B cell (primary cell): ENCODE data around the gene CSRP3. TPM values are rescaled to one million over a fixed set of nuclear protein-coding genes. Genes with fewer than 3 reads are reported as not detected.
A peak's percentile ranks its signal among the peaks of the same experiment; 100 is the strongest.

Source experiments
- ATAC-seq: fragments of 200-7000 bp; cut with Tn5 transposase; one replicate; pipeline ENCODE4 v1.10.0; 2021; ENCODE audit warnings: low read depth, mild to moderate bottlenecking, moderate number of reproducible peaks, moderate library complexity
- CTCF ChIA-PET: fragments of 350-600 bp; sonication (Branson Sonifier 250); formaldehyde crosslinking; loops from one replicate; lab custom pipeline; 2021; ENCODE audit warnings: antibody characterized with exemption, inconsistent platforms; lab: Charles Lee
- POLR2A ChIA-PET: fragments of 350-600 bp; sonication (Branson Sonifier 250); formaldehyde crosslinking; loops from one replicate; lab custom pipeline; 2021; ENCODE audit warnings: antibody characterized with exemption; lab: Charles Lee
- DNase-seq: peaks from one replicate; pipeline ENCODE4 v3.0.0; 2013
- H2AFZ ChIP-seq: 2 replicates; pipeline ENCODE4 v1.6.1; 2012; ENCODE audit warnings: mild to moderate bottlenecking, low read depth, low read length; ENCODE audit not compliant: insufficient read depth, poor library complexity, severe bottlenecking
- H3K27ac ChIP-seq, 2 donors: 1 replicate in 1 of 2; 2 replicates in 1 of 2; pipeline ENCODE4 v1.5.1; 2012 to 2013; ENCODE audit warnings: low read length in 2 of 2, mild to moderate bottlenecking in 2 of 2, moderate library complexity in 1 of 2
- H3K27me3 ChIP-seq, 4 experiments: fragments of 200-600 bp in 1 of 4; sonication (generic) in 1 of 4; replicated peaks in 1 of 4; 1 replicate in 2 of 4; 2 replicates in 2 of 4; pipeline versions ENCODE4 v1.6.1 to v1.7.0; 2013 to 2016; ENCODE audit warnings: low read length in 3 of 4, mild to moderate bottlenecking in 2 of 4, mixed read lengths in 1 of 4, moderate library complexity in 1 of 4; ENCODE audit not compliant: insufficient read depth in 4 of 4, control insufficient read depth in 3 of 4; ENCODE audit errors: control extremely low read depth in 1 of 4
- H3K36me3 ChIP-seq, 2 experiments: replicated peaks in 1 of 2; 1 replicate in 1 of 2; 2 replicates in 1 of 2; pipeline versions ENCODE4 v1.6.1 to v1.7.1; 2013; ENCODE audit warnings: low read length in 1 of 2; ENCODE audit not compliant: insufficient read depth in 2 of 2, control insufficient read depth in 1 of 2; ENCODE audit errors: control extremely low read depth in 1 of 2, extremely low read depth in 1 of 2
- H3K4me1 ChIP-seq, 2 donors: fragments of 200-600 bp in 1 of 2; sonication (generic) in 1 of 2; 1 replicate in 1 of 2; 2 replicates in 1 of 2; pipeline versions ENCODE4 v1.5.1 to v1.6.1; 2013 to 2017; ENCODE audit warnings: low read length in 2 of 2; ENCODE audit not compliant: control insufficient read depth in 2 of 2, insufficient read depth in 2 of 2
- H3K4me2 ChIP-seq: replicated peaks from 2 replicates; pipeline ENCODE3; 2012; ENCODE audit warnings: mild to moderate bottlenecking, low read depth, low read length; ENCODE audit not compliant: poor library complexity, severe bottlenecking
- H3K4me3 ChIP-seq, 5 experiments: fragments of 200-600 bp in 1 of 5; sonication (generic) in 1 of 5; 1 replicate in 3 of 5; 2 replicates in 2 of 5; pipeline versions ENCODE4 v1.5.1 to v1.7.0; 2011 to 2016; ENCODE audit warnings: low read length in 4 of 5, mild to moderate bottlenecking in 4 of 5, low read depth in 2 of 5, control low read depth in 1 of 5, moderate library complexity in 1 of 5; ENCODE audit not compliant: insufficient read depth in 1 of 5; ENCODE audit errors: control extremely low read depth in 1 of 5, extremely low read depth in 1 of 5
- H3K79me2 ChIP-seq: fragments of 200-600 bp; sonication (generic); one replicate; pipeline ENCODE4 v1.6.0; 2016; ENCODE audit warnings: low read length; ENCODE audit not compliant: control insufficient read depth, insufficient read depth
- H3K9ac ChIP-seq: fragments of 200-600 bp; sonication (generic); 2 replicates; pipeline ENCODE4 v1.6.1; 2017; ENCODE audit warnings: mild to moderate bottlenecking, low read length, moderate library complexity
- H3K9me3 ChIP-seq, 3 donors: one replicate each; pipeline versions ENCODE4 v1.6.1 to v1.7.1; 2013; ENCODE audit warnings: low read length in 2 of 3; ENCODE audit not compliant: control insufficient read depth in 2 of 3, insufficient read depth in 1 of 3; ENCODE audit errors: control extremely low read depth in 1 of 3
- H4K20me1 ChIP-seq: 2 replicates; pipeline ENCODE4 v1.6.0; 2012; ENCODE audit warnings: mild to moderate bottlenecking, low read length; ENCODE audit not compliant: insufficient read depth, control insufficient read depth, poor library complexity, severe bottlenecking
- H3K27ac Mint-ChIP-seq: one replicate; pipeline ENCODE4 v1.8.0; 2021; ENCODE audit warnings: mixed read lengths
- H3K27me3 Mint-ChIP-seq: one replicate; pipeline ENCODE4 v1.8.0; 2021; ENCODE audit warnings: mixed read lengths
- H3K4me1 Mint-ChIP-seq: one replicate; pipeline ENCODE4 v1.8.0; 2021; ENCODE audit warnings: mixed read lengths
- H3K4me3 Mint-ChIP-seq: one replicate; pipeline ENCODE4 v1.8.0; 2021; ENCODE audit warnings: mixed read lengths
- H3K9me3 Mint-ChIP-seq: one replicate; pipeline ENCODE4 v1.8.0; 2022; ENCODE audit warnings: mixed read lengths; ENCODE audit not compliant: insufficient read depth
- EZH2 ChIP-seq: IDR thresholded peaks from 2 replicates; pipeline ENCODE4 v1.6.1; 2012; ENCODE audit warnings: borderline replicate concordance, low read depth, mild to moderate bottlenecking, moderate library complexity, low read length; ENCODE audit not compliant: insufficient read depth, poor library complexity, severe bottlenecking
- WGBS: methylation state at CpG from one replicate; pipeline ENCODE4 v1.1.5; 2013; ENCODE audit warnings: missing lambda C conversion rate; ENCODE audit not compliant: insufficient coverage; 5-methylcytosine and 5-hydroxymethylcytosine counted together
- intact Hi-C: fragments of 100-400 bp; cut with micrococcal nuclease; formaldehyde crosslinking; loops from one replicate; pipeline ENCODE4 v1.10.0; 2022
- polyA plus RNA-seq: library from polyadenylated mRNA; depleted of rRNA; stranded (reverse); fragments of >200 nt; gene quantifications from 2 replicates; pipeline ENCODE4 v1.2.3, GENCODE V29; 2012
- total RNA-seq, 2 donors: library from RNA; stranded (reverse); fragments of 120-200 nt in 1 of 2; gene quantifications; 1 replicate in 1 of 2; 2 replicates in 1 of 2; pipeline versions ENCODE4 v1.2.3 to v1.2.4, GENCODE V29; 2013 to 2022
- TF ChIP-seq, protein P1 (sequence below): fragments of 200-600 bp; IDR thresholded peaks from one replicate; pipeline ENCODE4 v1.8.0; 2022; ENCODE audit warnings: antibody characterized with exemption, mild to moderate bottlenecking

Gene CSRP3
- total and polyA plus RNA-seq, 2 donors (not counting 1 experiment from before 2014, with no cell fraction given): not detected

GRCh38 chr11:19241260-19242178 lies 39.7 kb upstream of the CSRP3 start:
- POLR2A ChIA-PET: no interaction called here
- no peak for DNase-seq

More at GRCh38 chr11:19241260-19242178, 39.7 kb upstream of the CSRP3 start:
- Mint-ChIP-seq H3K4me1 (peaks cover 20% of the 10 kb centered on the region), H3K9me3 (no peaks in the 10 kb centered on the region), H3K27me3 (peaks cover 37% of the 10 kb centered on the region), H3K4me3 (peak overlapping the region; percentile 96), H3K27ac (no peak overlapping the region)
- TF ChIP-seq, protein P1, sequence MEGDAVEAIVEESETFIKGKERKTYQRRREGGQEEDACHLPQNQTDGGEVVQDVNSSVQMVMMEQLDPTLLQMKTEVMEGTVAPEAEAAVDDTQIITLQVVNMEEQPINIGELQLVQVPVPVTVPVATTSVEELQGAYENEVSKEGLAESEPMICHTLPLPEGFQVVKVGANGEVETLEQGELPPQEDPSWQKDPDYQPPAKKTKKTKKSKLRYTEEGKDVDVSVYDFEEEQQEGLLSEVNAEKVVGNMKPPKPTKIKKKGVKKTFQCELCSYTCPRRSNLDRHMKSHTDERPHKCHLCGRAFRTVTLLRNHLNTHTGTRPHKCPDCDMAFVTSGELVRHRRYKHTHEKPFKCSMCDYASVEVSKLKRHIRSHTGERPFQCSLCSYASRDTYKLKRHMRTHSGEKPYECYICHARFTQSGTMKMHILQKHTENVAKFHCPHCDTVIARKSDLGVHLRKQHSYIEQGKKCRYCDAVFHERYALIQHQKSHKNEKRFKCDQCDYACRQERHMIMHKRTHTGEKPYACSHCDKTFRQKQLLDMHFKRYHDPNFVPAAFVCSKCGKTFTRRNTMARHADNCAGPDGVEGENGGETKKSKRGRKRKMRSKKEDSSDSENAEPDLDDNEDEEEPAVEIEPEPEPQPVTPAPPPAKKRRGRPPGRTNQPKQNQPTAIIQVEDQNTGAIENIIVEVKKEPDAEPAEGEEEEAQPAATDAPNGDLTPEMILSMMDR: no peak
- no peak for TF ChIP-seq EZH2
- H3K4me3 ChIP-seq: peak overlapping the region in 4 of 5 experiments; percentile 32 to 87 (median 62)
- peak overlapping the region; percentile 63 for H2AFZ ChIP-seq
- H4K20me1 ChIP-seq: no peaks in the 10 kb centered on the region
- intact Hi-C loops: loop anchor here (2.0 to 5.0 kb wide), 4 partner anchors 17 to 1229 kb away; partner anchors contain the start of genes SERGEF, TMEM86A and ZDHHC13
- ATAC-seq: peak; percentile 16
- under 1% methylated on average over 88 of the region's 92 CpGs for WGBS
- no peaks in the 10 kb centered on the region for H3K36me3 ChIP-seq
- CTCF ChIA-PET: no interaction called here
- H3K79me2 ChIP-seq: no peaks in the 10 kb centered on the region
- peaks cover 0 to 44% (median 27%) of the 10 kb centered on the region in 4 experiments for H3K27me3 ChIP-seq
- no peak overlapping the region for H3K27ac ChIP-seq
- H3K9ac ChIP-seq: peak overlapping the region; percentile 76
- H3K4me2 ChIP-seq: peak overlapping the region; percentile 97
- peaks cover 0 to 7% (median 0%) of the 10 kb centered on the region in 3 donors for H3K9me3 ChIP-seq
- H3K4me1 ChIP-seq: peaks cover 20 to 22% of the 10 kb centered on the region in 2 donors
